Subcutaneous abdominal adipose tissue (tissue), 5 donors: ENCODE measurements around the gene SDK2.

Experiments
- H3K27ac ChIP-seq: one replicate; pipeline ENCODE4 v1.7.0; 2013; ENCODE audit warnings: low read depth, mild to moderate bottlenecking, inconsistent platforms, low read length, moderate library complexity
- H3K27me3 ChIP-seq, 5 donors: one replicate each; pipeline ENCODE4 v1.7.0; 2013; ENCODE audit warnings: low read length in 5 of 5, inconsistent platforms in 1 of 5; ENCODE audit not compliant: control insufficient read depth in 5 of 5, insufficient read depth in 4 of 5
- H3K36me3 ChIP-seq, 5 donors: one replicate each; pipeline ENCODE4 v1.7.0; 2013; ENCODE audit warnings: low read length in 5 of 5; ENCODE audit not compliant: control insufficient read depth in 5 of 5, insufficient read depth in 5 of 5
- H3K4me1 ChIP-seq, 5 donors: one replicate each; pipeline ENCODE4 v1.7.0; 2013; ENCODE audit warnings: low read length in 5 of 5, mild to moderate bottlenecking in 3 of 5, moderate library complexity in 1 of 5; ENCODE audit not compliant: control insufficient read depth in 5 of 5, insufficient read depth in 5 of 5
- H3K4me3 ChIP-seq, 5 donors: one replicate each; pipeline ENCODE4 v1.7.0; 2013; ENCODE audit warnings: low read length in 5 of 5, low read depth in 1 of 5
- H3K9ac ChIP-seq, 5 donors: one replicate each; pipeline ENCODE4 v1.7.0; 2013; ENCODE audit warnings: low read length in 5 of 5, mild to moderate bottlenecking in 4 of 5, moderate library complexity in 3 of 5
- H3K9me3 ChIP-seq, 5 donors: one replicate each; pipeline ENCODE4 v1.7.0; 2013; ENCODE audit warnings: low read length in 5 of 5; ENCODE audit not compliant: control insufficient read depth in 5 of 5
- donor health status: healthy.
- donor health status: healthy.
- donor health status: healthy.
- donor health status: healthy.
- donor health status: healthy.

SDK2 gene

DNA sequence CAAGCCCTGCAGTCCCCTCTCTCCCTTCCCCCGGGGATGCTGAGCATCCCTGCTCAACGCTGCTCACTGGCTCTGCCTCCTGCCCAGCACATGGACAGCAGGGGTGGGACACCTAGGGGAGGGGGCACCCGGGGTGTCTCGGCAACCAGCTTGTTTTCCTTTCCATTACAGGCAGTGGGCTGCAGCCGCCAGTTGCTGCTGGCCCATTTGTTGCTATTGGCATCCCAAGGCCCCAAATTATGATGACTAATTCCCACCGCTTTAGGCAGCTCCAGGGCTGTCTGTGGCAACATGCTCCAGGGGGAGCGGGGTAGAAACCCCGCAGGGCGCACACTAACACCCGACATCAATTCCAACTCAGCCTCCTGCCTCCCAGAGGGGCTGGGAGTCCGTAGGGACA is 4.9 kb downstream of the SDK2 start:
- Histone ChIP-seq H3K9ac (no peak overlapping the region), H3K4me1 (peaks cover 2 to 22% (median 14%) of the 10 kb centered on the region in 5 donors), H3K9me3 (no peaks in the 10 kb centered on the region), H3K27me3 (peaks cover 33 to 47% (median 43%) of the 10 kb centered on the region in 5 donors), H3K4me3 (no peak overlapping the region), H3K36me3 (no peaks in the 10 kb centered on the region), H3K27ac (no peak overlapping the region)

- Histone ChIP-seq H3K4me3 (no peak overlapping the region), H3K27ac (no peak overlapping the region), H3K27me3 (peaks cover 32 to 42% (median 38%) of the 10 kb centered on the region in 5 donors), H3K9ac (no peak overlapping the region), H3K4me1 (peaks cover 2 to 16% (median 9%) of the 10 kb centered on the region in 5 donors), H3K9me3 (no peaks in the 10 kb centered on the region), H3K36me3 (no peaks in the 10 kb centered on the region)
Observed at GRCh38 chr17:73638556-73638955, 5.7 kb downstream of the SDK2 start.

DNA sequence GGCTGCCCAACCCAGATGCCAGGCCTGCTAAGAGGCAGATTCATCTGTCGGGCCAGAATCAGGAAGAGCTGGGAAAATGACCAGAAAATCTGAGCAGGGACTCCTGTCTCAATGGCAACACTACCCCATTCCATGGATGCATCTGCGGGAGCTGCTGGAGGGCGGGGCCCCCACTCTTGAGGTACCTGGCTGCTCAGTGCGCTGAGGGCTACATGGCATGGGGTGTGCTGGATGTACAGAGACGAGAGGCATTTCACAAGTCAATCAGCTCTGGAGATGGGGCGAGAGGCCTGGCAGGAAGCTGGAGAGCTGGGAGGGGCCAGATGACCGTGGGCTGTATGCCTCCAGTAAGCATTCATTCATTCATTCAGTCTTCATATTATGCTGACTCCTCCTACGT is 6.4 kb downstream of the SDK2 start:
- H3K4me1 ChIP-seq: peaks cover under 1 to 9% (median 2%) of the 10 kb centered on the region in 5 donors
- H3K9me3 ChIP-seq: no peaks in the 10 kb centered on the region
- no peaks in the 10 kb centered on the region for H3K36me3 ChIP-seq
- H3K9ac ChIP-seq: no peak overlapping the region
- no peak overlapping the region for H3K27ac ChIP-seq
- peaks cover 25 to 35% (median 31%) of the 10 kb centered on the region in 5 donors for H3K27me3 ChIP-seq
- H3K4me3 ChIP-seq: no peak overlapping the region

DNA sequence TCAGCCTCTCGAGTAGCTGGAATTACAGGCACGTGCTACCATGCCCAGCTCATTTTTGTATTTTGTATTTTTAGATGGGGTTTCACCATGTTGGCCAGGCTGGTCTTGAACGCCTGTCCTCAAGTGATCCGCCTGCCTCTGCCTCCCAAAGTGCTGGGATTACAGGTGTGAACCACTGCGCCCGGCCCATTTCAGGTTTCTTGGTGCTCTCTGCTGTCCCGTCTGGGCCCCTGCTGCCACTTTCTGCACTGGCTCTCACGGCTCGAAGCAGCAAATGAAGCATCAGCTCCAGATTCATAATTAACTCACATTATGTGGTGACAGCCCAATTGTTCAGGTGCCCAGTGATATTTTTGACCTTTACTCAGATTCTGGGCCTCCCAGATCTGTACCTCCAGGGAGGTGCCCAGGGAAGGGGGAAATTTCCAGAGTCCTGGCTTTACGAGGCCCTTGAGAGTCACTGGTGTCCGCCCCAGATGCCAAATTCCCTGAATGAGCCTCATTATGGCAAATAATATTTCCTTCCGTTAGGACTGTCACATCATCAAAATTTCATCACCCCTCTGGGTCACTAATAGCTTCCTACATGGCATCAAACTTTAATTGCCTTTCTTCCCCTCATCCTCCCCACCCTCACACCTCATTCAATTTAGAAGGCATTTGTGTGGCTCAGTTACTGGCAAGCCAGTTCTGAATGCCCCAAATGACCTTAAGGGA is 9.0 kb downstream of the SDK2 start:
- H3K4me3 ChIP-seq: no peak overlapping the region
- H3K27ac ChIP-seq: no peak overlapping the region
- H3K9me3 ChIP-seq: no peaks in the 10 kb centered on the region
- peaks cover 4 to 14% (median 10%) of the 10 kb centered on the region in 5 donors for H3K27me3 ChIP-seq
- no peaks in the 10 kb centered on the region for H3K4me1 ChIP-seq
- no peaks in the 10 kb centered on the region for H3K36me3 ChIP-seq
- H3K9ac ChIP-seq: no peak overlapping the region

DNA sequence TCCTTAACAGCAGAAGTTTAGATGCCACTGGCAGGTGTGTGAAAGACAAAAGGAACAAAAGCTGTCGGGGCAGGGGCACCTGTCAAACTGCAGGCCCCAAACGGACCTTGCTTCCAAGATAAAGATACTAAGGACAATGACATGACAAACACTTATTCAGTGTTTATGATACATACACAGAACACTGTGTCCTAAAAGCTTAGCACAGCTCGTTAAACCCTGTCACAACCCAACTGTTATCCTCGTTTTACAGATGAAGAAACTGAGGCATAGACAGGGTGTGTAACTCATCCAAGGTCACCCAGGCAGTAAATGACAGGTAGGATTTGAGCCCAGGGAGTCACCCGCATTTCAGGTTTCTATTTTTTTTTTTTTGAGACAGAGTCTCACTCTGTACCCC is 9.6 kb downstream of the SDK2 start:
- H3K4me1 ChIP-seq: no peaks in the 10 kb centered on the region
- no peaks in the 10 kb centered on the region for H3K9me3 ChIP-seq
- no peak overlapping the region for H3K4me3 ChIP-seq
- H3K27ac ChIP-seq: no peak overlapping the region
- H3K9ac ChIP-seq: no peak overlapping the region
- no peaks in the 10 kb centered on the region for H3K36me3 ChIP-seq
- H3K27me3 ChIP-seq: peaks cover 3 to 13% (median 9%) of the 10 kb centered on the region in 5 donors

DNA sequence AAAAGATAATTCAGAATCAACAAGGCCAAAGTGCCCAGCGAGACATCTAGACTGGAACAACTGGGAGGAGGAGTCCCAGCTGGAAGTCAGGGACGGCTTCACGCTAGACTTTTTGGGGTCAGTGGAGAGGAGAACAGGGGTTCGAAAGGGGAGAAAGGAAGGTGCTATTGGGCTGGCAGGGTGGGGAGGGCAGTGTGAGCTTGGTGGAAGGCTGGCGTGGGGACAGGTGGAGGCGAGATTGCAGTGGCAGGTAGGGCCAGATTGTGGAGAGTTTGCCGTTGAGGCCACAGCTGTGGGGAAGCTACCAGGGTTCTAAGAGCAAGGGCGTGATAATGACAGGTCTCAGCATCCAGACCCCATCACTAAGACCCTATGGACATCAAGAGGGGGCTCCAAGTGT is 10.5 kb downstream of the SDK2 start:
- no peak overlapping the region for H3K27ac ChIP-seq
- no peak overlapping the region for H3K4me3 ChIP-seq
- peaks cover 0 to 8% (median 6%) of the 10 kb centered on the region in 5 donors for H3K27me3 ChIP-seq
- H3K36me3 ChIP-seq: no peaks in the 10 kb centered on the region
- H3K4me1 ChIP-seq: no peaks in the 10 kb centered on the region
- H3K9ac ChIP-seq: no peak overlapping the region
- no peaks in the 10 kb centered on the region for H3K9me3 ChIP-seq

GRCh38 chr17:73632513-73632912 is 11.7 kb downstream of the SDK2 start:
- Histone ChIP-seq H3K4me3 (no peak overlapping the region), H3K27ac (no peak overlapping the region), H3K9ac (no peak overlapping the region), H3K9me3 (no peaks in the 10 kb centered on the region), H3K27me3 (peaks cover 0 to 10% (median 3%) of the 10 kb centered on the region in 5 donors), H3K36me3 (no peaks in the 10 kb centered on the region), H3K4me1 (no peaks in the 10 kb centered on the region)

GRCh38 chr17:73630965-73631595 is 13.2 kb downstream of the SDK2 start:
- H3K27me3 ChIP-seq: peaks cover 0 to 10% (median 3%) of the 10 kb centered on the region in 5 donors
- no peaks in the 10 kb centered on the region for H3K4me1 ChIP-seq
- H3K36me3 ChIP-seq: no peaks in the 10 kb centered on the region
- H3K27ac ChIP-seq: no peak overlapping the region
- no peaks in the 10 kb centered on the region for H3K9me3 ChIP-seq
- H3K4me3 ChIP-seq: no peak overlapping the region
- no peak overlapping the region for H3K9ac ChIP-seq

GRCh38 chr17:73630531-73630930 is 13.7 kb downstream of the SDK2 start:
- no peak overlapping the region for H3K9ac ChIP-seq
- H3K4me3 ChIP-seq: no peak overlapping the region
- no peaks in the 10 kb centered on the region for H3K9me3 ChIP-seq
- H3K27ac ChIP-seq: no peak overlapping the region
- H3K27me3 ChIP-seq: peaks cover 0 to 10% (median 3%) of the 10 kb centered on the region in 5 donors
- no peaks in the 10 kb centered on the region for H3K36me3 ChIP-seq
- no peaks in the 10 kb centered on the region for H3K4me1 ChIP-seq
